C4-2B (cell line): ENCODE results near the gene CACUL1.

Source experiments
- CTCF ChIP-seq: fragments of 450-650 bp; conservative IDR thresholded peaks from 2 replicates; pipeline ENCODE4 v1.5.1; 2017; ENCODE audit warnings: mild to moderate bottlenecking
- ZFX ChIP-seq: fragments of 450-650 bp; IDR thresholded peaks from 2 replicates; pipeline ENCODE4 v1.6.1; 2017

GRCh38 chr10:118742032-118742431, 12.7 kb downstream of the CACUL1 start:
- TF ChIP-seq CTCF, result no peak
- no peak for TF ChIP-seq ZFX
